NCI-H82 (cell line): ENCODE results near the gene PSME3IP1.

Source experiments
- DNase-seq: peaks from one replicate; lab custom pipeline; 2025; lab: John Stamatoyannopoulos, UW

PSME3IP1 gene

DNA sequence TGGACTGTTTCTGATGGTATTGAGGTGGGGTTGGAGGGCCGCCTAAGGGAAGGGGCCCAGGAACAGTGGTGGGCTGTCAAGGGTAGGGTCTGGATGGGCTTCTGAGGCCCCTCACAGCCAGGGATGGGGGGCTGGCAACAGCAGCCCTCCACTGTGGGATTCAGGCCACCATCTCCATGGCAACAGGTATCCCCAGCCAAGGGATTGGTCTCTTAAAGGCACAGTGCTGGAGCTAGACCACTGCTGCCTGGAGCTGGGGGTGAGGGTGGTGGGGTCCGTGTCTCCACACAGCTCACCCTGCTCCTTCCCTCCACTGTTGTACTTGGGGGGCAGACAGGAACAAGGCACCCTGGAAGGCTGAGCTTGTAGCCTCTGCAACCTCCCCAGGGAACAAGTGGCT lies 41.8 kb downstream of the PSME3IP1 start:
- no peak for DNase-seq

GRCh38 chr16:57143149-57143921 lies 42.5 kb downstream of the PSME3IP1 start:
- DNase-seq, result no peak

- DNase-seq, result no peak
Observed at GRCh38 chr16:57141822-57142631, 43.8 kb downstream of the PSME3IP1 start.

DNA sequence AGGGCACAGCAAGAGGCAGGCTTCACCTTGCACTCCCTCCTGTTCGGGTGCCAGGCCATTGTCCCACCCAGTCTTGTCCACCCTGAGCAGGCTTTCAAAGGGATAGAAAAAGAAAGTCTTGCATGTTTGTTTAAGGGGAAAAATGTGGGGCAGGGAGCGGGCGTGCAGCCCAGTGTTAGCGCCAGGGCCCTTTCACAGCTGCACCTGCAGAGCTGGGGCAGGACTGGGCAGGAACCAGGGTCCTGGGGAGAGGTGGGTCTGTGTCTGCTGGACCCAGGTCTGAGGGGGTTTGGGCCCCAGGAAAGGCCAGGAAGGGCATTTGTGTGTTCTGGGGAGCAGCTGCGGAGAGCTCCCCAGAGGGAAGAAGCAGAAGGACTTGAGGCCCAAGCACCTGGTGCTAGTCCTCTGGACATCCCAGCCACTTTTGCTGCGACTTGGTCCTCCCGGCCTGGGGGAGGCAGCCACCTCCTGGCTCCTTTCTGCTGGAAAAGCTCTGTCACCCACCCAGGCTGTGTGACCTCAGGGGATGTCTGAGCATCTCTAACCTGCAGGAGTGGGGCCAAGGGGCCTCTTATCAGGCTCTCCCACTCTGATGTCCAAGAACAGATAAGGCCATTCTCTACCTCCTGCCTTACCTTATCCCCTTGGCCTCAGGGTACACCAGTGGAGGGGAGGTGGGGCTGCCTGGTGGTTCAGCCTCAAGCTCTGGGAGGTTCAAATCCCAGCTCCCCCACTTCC lies 44.7 kb downstream of the PSME3IP1 start:
- DNase-seq, result no peak

- DNase-seq, result no peak
Observed at GRCh38 chr16:57138281-57138935, 47.4 kb downstream of the PSME3IP1 start.

- no peak for DNase-seq
Observed at GRCh38 chr16:57137566-57138273, 48.1 kb downstream of the PSME3IP1 start.

DNA sequence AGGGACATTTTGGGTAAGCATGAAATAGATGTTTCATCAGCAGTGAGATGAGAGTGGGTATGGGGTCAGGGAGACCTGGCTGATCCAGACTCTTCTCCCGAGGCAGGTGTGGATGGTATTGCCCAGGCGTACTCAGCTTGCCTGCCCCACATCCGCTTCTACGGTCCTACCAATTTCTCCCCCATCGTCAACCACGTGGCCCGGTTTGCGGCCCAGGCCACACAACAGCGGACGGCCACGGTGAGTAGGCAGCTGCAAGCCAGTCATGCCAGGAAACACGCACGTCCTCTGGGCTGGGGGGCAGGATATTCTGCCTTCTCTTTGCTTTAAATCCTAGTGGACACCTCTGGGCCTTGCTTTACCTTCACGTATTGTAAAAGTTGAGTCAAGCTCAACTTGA lies 48.8 kb downstream of the PSME3IP1 start:
- DNase-seq, result no peak

DNA sequence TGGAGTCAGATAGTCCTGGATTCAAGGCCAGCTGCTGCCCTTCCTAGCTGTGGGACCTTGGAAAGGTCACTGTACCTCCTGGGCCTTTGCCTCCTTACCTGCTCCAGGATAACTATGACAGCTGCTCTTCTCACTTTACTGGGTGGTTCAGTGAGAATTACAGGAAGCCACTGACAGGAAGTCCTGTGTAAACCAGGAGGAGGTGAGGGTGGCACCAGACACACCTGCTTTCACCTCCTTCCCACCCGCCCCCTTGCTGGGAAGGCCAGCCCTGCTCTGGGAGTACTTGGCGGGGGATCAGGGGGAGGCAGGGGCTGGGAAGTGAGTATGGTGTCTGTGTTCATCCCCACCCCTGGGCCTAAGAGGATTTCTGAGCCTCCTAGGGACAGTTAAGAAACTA lies 50.9 kb downstream of the PSME3IP1 start:
- DNase-seq, result peak; percentile 59

DNA sequence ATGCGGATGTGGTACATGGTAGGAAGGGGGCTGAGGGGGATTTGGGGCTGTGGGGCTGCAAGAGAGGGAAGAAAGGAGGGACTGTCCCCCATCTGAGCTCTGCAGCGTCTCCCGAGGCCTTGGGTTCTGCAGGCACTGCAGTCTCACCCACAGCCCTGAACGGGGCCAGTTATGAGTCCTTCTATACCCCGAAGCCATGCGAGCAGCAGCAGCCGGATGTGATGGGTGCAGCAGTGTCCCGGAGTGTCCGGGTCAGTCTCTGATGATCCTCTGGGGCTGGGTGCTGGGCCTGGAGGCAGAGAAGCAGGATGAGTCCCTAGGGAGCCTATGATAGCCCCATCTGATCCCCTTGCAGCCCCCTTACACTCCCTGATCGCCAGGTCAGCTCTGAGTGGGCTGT lies 52.0 kb downstream of the PSME3IP1 start:
- DNase-seq, result no peak

- DNase-seq, result no peak
Observed at GRCh38 chr16:57133031-57133430, 52.8 kb downstream of the PSME3IP1 start.

GRCh38 chr16:57132470-57132869 lies 53.4 kb downstream of the PSME3IP1 start:
- no peak for DNase-seq

- DNase-seq, result no peak
Observed at GRCh38 chr16:57131351-57131970, 54.4 kb downstream of the PSME3IP1 start.

- no peak for DNase-seq
Observed at GRCh38 chr16:57130950-57131321, 54.9 kb downstream of the PSME3IP1 start.

GRCh38 chr16:57128771-57129389 lies 57.0 kb downstream of the PSME3IP1 start:
- DNase-seq, result no peak

GRCh38 chr16:57127836-57128235 lies 58.0 kb downstream of the PSME3IP1 start:
- DNase-seq, result no peak

DNA sequence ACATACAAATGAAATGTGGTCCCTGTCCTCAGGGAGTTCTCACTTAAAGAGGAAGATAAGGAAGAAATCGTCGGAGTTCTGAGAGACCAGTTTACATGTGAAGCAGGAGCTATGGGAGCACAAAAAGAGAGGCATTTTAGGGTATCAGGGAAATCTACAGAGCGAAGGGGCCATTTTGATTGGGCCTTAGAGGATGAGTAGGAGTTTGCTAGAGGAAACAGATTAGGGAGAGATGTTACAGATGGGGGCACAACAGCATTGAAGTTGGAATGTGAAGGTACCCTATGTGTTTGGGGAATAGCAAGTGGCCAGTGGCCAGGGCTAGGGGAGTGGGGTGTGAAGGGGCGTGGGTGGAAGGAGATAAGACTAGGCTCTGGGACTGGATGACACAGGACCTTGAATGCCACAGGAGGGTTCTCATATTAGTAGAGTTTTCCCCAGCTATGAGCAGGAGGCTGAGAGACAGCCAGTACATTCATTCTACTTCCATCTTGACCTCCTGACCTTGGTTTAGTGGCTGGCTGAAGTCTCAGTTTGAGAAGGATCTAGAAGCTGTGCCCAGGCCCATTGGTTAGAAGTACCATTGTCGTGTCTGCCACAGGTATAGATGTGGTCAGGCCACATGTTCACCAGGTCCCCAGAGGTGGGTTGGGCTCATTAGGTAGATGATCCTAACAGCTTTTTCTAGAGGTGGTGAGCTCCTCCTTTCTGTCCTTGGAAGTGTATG lies 58.6 kb downstream of the PSME3IP1 start:
- DNase-seq, result no peak

GRCh38 chr16:57126411-57126810 lies 59.4 kb downstream of the PSME3IP1 start:
- no peak for DNase-seq

DNA sequence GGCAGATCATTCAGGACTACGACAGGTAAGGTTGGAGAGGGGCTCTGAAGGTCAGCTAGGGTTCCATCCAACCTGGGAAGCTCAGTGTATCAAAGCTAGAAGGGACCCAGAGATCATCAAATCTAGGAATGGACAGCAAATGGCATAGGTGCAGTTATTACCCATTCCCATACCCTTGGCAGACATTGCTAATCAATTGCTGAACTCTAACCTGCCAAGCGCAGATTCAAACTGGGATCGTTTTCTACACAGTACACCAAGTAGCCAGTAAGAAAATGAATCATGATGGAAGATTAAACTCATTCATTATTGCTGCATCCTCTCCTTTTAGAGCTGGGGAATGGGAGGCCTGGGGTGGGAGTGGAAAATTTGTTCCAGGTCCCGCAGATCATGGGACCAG lies 59.9 kb downstream of the PSME3IP1 start:
- no peak for DNase-seq

GRCh38 chr16:57125376-57125775 lies 60.5 kb downstream of the PSME3IP1 start:
- DNase-seq, result no peak
